Measurements from ENCODE around the gene PRDM11. TPM values are rescaled to one million over a fixed set of nuclear protein-coding genes. Genes with fewer than 3 reads are reported as not detected.
A peak's percentile ranks its signal among the peaks of the same experiment; 100 is the strongest.

The PRDM11 gene
- total RNA-seq, 4 donors from 2014 or later: 4.4 to 10.7 (median 7.0) TPM

GRCh38 chr11:45237711-45238315 lies 91.4 kb downstream of the PRDM11 start:
- Histone ChIP-seq H3K27ac (no peak overlapping the region), H3K27me3 (no peaks in the 10 kb centered on the region), H3K36me3 (no peaks in the 10 kb centered on the region), H3K4me1 (no peaks in the 10 kb centered on the region), H3K9me3 (no peaks in the 10 kb centered on the region), H3K4me3 (no peak overlapping the region)
- TF ChIP-seq POLR2A (IDR thresholded peaks at IDR 0.05) (no peak), CTCF (IDR thresholded peaks at IDR 0.05) (no peak)
- DNase-seq: peak in 1 of 3 donors; percentile 2

GRCh38 chr11:45238724-45239123 lies 92.3 kb downstream of the PRDM11 start:
- TF ChIP-seq POLR2A (IDR thresholded peaks at IDR 0.05) (no peak), CTCF (IDR thresholded peaks at IDR 0.05) (no peak)
- DNase-seq: no peak

GRCh38 chr11:45239733-45240132 lies 93.3 kb downstream of the PRDM11 start:
- Histone ChIP-seq H3K4me1 (no peaks in the 10 kb centered on the region), H3K9me3 (no peaks in the 10 kb centered on the region), H3K36me3 (no peaks in the 10 kb centered on the region), H3K27me3 (no peaks in the 10 kb centered on the region), H3K4me3 (no peak overlapping the region), H3K27ac (no peak overlapping the region)
- DNase-seq: no peak
- no peak for TF ChIP-seq CTCF (IDR thresholded peaks at IDR 0.05)
- no peak for TF ChIP-seq POLR2A (IDR thresholded peaks at IDR 0.05)

More at GRCh38 chr11:45238724-45239123, 92.3 kb downstream of the PRDM11 start:
- no peaks in the 10 kb centered on the region for H3K9me3 ChIP-seq
- H3K4me3 ChIP-seq: no peak overlapping the region
- no peaks in the 10 kb centered on the region for H3K4me1 ChIP-seq
- no peaks in the 10 kb centered on the region for H3K36me3 ChIP-seq
- H3K27ac ChIP-seq: no peak overlapping the region
- H3K27me3 ChIP-seq: no peaks in the 10 kb centered on the region

- Histone ChIP-seq H3K4me1 (no peaks in the 10 kb centered on the region), H3K27ac (no peak overlapping the region), H3K9me3 (no peaks in the 10 kb centered on the region), H3K27me3 (no peaks in the 10 kb centered on the region), H3K4me3 (no peak overlapping the region), H3K36me3 (no peaks in the 10 kb centered on the region)
- DNase-seq: no peak
- no peak for TF ChIP-seq CTCF (IDR thresholded peaks at IDR 0.05)
- no peak for TF ChIP-seq POLR2A (IDR thresholded peaks at IDR 0.05)
These were observed 97.5 kb downstream of the PRDM11 start for GRCh38 chr11:45243967-45244366.

GRCh38 chr11:45245218-45246045 lies 99.0 kb downstream of the PRDM11 start:
- H3K36me3 ChIP-seq: no peaks in the 10 kb centered on the region
- TF ChIP-seq CTCF (IDR thresholded peaks at IDR 0.05) (no peak), POLR2A (IDR thresholded peaks at IDR 0.05) (no peak)
- no peak for DNase-seq
- no peaks in the 10 kb centered on the region for H3K4me1 ChIP-seq
- H3K27me3 ChIP-seq: no peaks in the 10 kb centered on the region
- peak overlapping the region in 1 of 4 donors; percentile 35 for H3K27ac ChIP-seq
- H3K4me3 ChIP-seq: no peak overlapping the region
- H3K9me3 ChIP-seq: no peaks in the 10 kb centered on the region
